HL-60 (cell line): ENCODE measurements around the gene NEURL2.

ENCODE experiments used
- DNase-seq, 2 experiments: peaks; one replicate each; pipeline ENCODE4 v3.0.0-alpha.2; 2010 to 2020; ENCODE audit warnings: low read depth in 1 of 2, low spot score in 1 of 2
- H3K27ac ChIP-seq: fragments of 250-450 bp; sonication (Bioruptor Pico); replicated peaks from 2 replicates; pipeline ENCODE4 v1.5.1; 2020; ENCODE audit warnings: mild to moderate bottlenecking, moderate library complexity
- H3K27me3 ChIP-seq: fragments of 250-450 bp; sonication (Bioruptor Pico); 2 replicates; pipeline ENCODE4 v1.5.1; 2021; ENCODE audit warnings: mild to moderate bottlenecking, moderate library complexity; ENCODE audit not compliant: insufficient read depth, poor library complexity, severe bottlenecking
- H3K4me3 ChIP-seq: replicated peaks from 2 replicates; pipeline ENCODE4 v1.5.1; 2011; ENCODE audit warnings: mild to moderate bottlenecking, control low read depth, low read length; ENCODE audit not compliant: insufficient read depth
- CTCF ChIP-seq: IDR thresholded peaks from one replicate; pipeline ENCODE4 v1.5.1; 2011; ENCODE audit warnings: low read length, control low read depth, inconsistent platforms; ENCODE audit not compliant: insufficient read depth
- GABPA ChIP-seq: IDR thresholded peaks from 2 replicates; pipeline ENCODE4 v1.6.1; 2012; ENCODE audit warnings: low read depth
- POLR2AphosphoS5 ChIP-seq: IDR thresholded peaks from 2 replicates; pipeline ENCODE4 v1.6.1; 2012; ENCODE audit warnings: low read depth
- REST ChIP-seq: IDR thresholded peaks from 2 replicates; pipeline ENCODE4 v1.6.1; 2012; ENCODE audit warnings: low read depth; ENCODE audit not compliant: insufficient replicate concordance
- SPI1 ChIP-seq: IDR thresholded peaks from 2 replicates; pipeline ENCODE4 v1.6.1; 2012; ENCODE audit warnings: low read depth, mild to moderate bottlenecking, borderline replicate concordance

Gene NEURL2

GRCh38 chr20:45848969-45849582 is 41.9 kb downstream of the NEURL2 start:
- TF ChIP-seq CTCF = no peak
- no peak for TF ChIP-seq POLR2AphosphoS5
- TF ChIP-seq SPI1 = no peak
- TF ChIP-seq GABPA = no peak
- no peak for TF ChIP-seq REST
- DNase-seq = no peak
- Histone ChIP-seq H3K27ac (no peak overlapping the region), H3K27me3 (no peaks in the 10 kb centered on the region), H3K4me3 (no peak overlapping the region)

- Histone ChIP-seq H3K4me3 (no peak overlapping the region), H3K27me3 (no peaks in the 10 kb centered on the region), H3K27ac (no peak overlapping the region)
- no peak for DNase-seq
- no peak for TF ChIP-seq SPI1
- TF ChIP-seq CTCF = no peak
- TF ChIP-seq GABPA = no peak
- no peak for TF ChIP-seq POLR2AphosphoS5
- no peak for TF ChIP-seq REST
Observed at GRCh38 chr20:45848421-45848820, 42.6 kb downstream of the NEURL2 start.

- Histone ChIP-seq H3K27me3 (no peaks in the 10 kb centered on the region), H3K27ac (no peak overlapping the region), H3K4me3 (no peak overlapping the region)
- DNase-seq = no peak
- no peak for TF ChIP-seq CTCF
- TF ChIP-seq POLR2AphosphoS5 = no peak
- no peak for TF ChIP-seq REST
- TF ChIP-seq SPI1 = no peak
- no peak for TF ChIP-seq GABPA
Observed at GRCh38 chr20:45845452-45845851, 45.6 kb downstream of the NEURL2 start.
